Measurements from ENCODE around the gene RAP1GAP2.

GRCh38 chr17:2786176-2786881 lies 9.9 kb upstream of the RAP1GAP2 start:
- TF ChIP-seq CTCF (IDR thresholded peaks at IDR 0.05; ENCODE audit: low read length) = peak; percentile 95
- no peak for TF ChIP-seq EZH2 (optimal IDR thresholded peaks at IDR 0.05; ENCODE audit: low read depth, low read length)
- TF ChIP-seq EZH2phosphoT487 (IDR thresholded peaks at IDR 0.05; ENCODE audit: low read length) = no peak

All from MM.1S (cell line).